Measurements from ENCODE around the gene FGFRL1.

FGFRL1 gene

GRCh38 chr4:1013225-1014073 is 2.0 kb downstream of the FGFRL1 start:
- Histone ChIP-seq H3K27ac (no peak overlapping the region), H3K4me1 (ENCODE audit: low read depth, poor library complexity, severe bottlenecking) (no peaks in the 10 kb centered on the region), H3K79me2 (ENCODE audit: insufficient read depth, low read depth) (no peaks in the 10 kb centered on the region), H4K20me1 (ENCODE audit: insufficient read depth) (no peaks in the 10 kb centered on the region), H3K36me3 (ENCODE audit: insufficient read depth) (no peaks in the 10 kb centered on the region), H3K4me3 (IDR thresholded peaks at IDR 0.05; ENCODE audit: insufficient read depth, low read depth, low read length) (no peak overlapping the region), H3K4me2 (no peak overlapping the region), H3K9ac (no peak overlapping the region), H3K27me3 (ENCODE audit: insufficient read depth, low read depth) (peaks cover 5% of the 10 kb centered on the region; the same call in 1 of the 2 replicates), H2AFZ (ENCODE audit: low read depth) (no peak overlapping the region)
- TF ChIP-seq, protein P1, sequence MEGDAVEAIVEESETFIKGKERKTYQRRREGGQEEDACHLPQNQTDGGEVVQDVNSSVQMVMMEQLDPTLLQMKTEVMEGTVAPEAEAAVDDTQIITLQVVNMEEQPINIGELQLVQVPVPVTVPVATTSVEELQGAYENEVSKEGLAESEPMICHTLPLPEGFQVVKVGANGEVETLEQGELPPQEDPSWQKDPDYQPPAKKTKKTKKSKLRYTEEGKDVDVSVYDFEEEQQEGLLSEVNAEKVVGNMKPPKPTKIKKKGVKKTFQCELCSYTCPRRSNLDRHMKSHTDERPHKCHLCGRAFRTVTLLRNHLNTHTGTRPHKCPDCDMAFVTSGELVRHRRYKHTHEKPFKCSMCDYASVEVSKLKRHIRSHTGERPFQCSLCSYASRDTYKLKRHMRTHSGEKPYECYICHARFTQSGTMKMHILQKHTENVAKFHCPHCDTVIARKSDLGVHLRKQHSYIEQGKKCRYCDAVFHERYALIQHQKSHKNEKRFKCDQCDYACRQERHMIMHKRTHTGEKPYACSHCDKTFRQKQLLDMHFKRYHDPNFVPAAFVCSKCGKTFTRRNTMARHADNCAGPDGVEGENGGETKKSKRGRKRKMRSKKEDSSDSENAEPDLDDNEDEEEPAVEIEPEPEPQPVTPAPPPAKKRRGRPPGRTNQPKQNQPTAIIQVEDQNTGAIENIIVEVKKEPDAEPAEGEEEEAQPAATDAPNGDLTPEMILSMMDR (conservative IDR thresholded peaks at IDR 0.05; ENCODE audit: low read depth, low read length): no peak

- no peaks in the 10 kb centered on the region for H3K36me3 ChIP-seq (ENCODE audit: insufficient read depth)
- no peak overlapping the region for H3K4me3 ChIP-seq (IDR thresholded peaks at IDR 0.05; ENCODE audit: insufficient read depth, low read depth, low read length)
- H3K9ac ChIP-seq: no peak overlapping the region
- TF ChIP-seq, protein P1 (conservative IDR thresholded peaks at IDR 0.05; ENCODE audit: low read depth, low read length): no peak
- H3K27ac ChIP-seq: no peak overlapping the region
- H3K4me2 ChIP-seq: no peak overlapping the region
- no peaks in the 10 kb centered on the region for H3K27me3 ChIP-seq (ENCODE audit: insufficient read depth, low read depth)
- H3K79me2 ChIP-seq (ENCODE audit: insufficient read depth, low read depth): no peaks in the 10 kb centered on the region
- no peaks in the 10 kb centered on the region for H3K4me1 ChIP-seq (ENCODE audit: low read depth, poor library complexity, severe bottlenecking)
- H2AFZ ChIP-seq (ENCODE audit: low read depth): no peak overlapping the region
- H4K20me1 ChIP-seq (ENCODE audit: insufficient read depth): no peaks in the 10 kb centered on the region
Observed at GRCh38 chr4:1014291-1015167, 3.1 kb downstream of the FGFRL1 start.

DNA sequence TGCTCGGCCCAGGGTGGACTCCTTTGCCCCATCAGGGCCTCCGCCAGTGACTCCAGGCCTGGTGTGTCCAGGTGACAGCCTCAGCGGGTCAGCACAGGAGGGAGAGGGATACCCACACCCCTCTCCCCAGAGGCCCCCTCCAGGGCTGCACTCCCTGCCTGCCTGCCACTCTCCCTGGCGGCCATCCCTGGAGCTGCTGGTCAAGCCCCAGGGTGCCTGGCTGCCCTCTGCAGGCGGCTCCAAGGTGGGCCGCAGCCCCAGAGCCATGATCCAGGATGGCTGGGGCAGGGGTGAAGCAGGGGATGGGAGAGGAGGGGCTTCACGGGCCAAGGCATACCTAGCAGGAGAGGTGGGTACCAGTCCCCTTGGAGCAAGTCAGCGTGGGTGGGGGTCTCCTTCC is 3.8 kb downstream of the FGFRL1 start:
- no peak overlapping the region for H3K9ac ChIP-seq
- no peak overlapping the region for H2AFZ ChIP-seq (ENCODE audit: low read depth)
- H3K27me3 ChIP-seq (ENCODE audit: insufficient read depth, low read depth): no peaks in the 10 kb centered on the region
- no peak overlapping the region for H3K4me3 ChIP-seq (IDR thresholded peaks at IDR 0.05; ENCODE audit: insufficient read depth, low read depth, low read length)
- H3K4me1 ChIP-seq (ENCODE audit: low read depth, poor library complexity, severe bottlenecking): no peaks in the 10 kb centered on the region
- no peaks in the 10 kb centered on the region for H4K20me1 ChIP-seq (ENCODE audit: insufficient read depth)
- H3K79me2 ChIP-seq (ENCODE audit: insufficient read depth, low read depth): no peaks in the 10 kb centered on the region
- no peak overlapping the region for H3K27ac ChIP-seq
- H3K4me2 ChIP-seq: no peak overlapping the region
- H3K36me3 ChIP-seq (ENCODE audit: insufficient read depth): no peaks in the 10 kb centered on the region
- TF ChIP-seq, protein P1 (conservative IDR thresholded peaks at IDR 0.05; ENCODE audit: low read depth, low read length): no peak

GRCh38 chr4:1015746-1016145 is 4.3 kb downstream of the FGFRL1 start:
- H3K4me1 ChIP-seq (ENCODE audit: low read depth, poor library complexity, severe bottlenecking): no peaks in the 10 kb centered on the region
- H3K9ac ChIP-seq: no peak overlapping the region
- TF ChIP-seq, protein P1 (conservative IDR thresholded peaks at IDR 0.05; ENCODE audit: low read depth, low read length): no peak
- H2AFZ ChIP-seq (ENCODE audit: low read depth): no peak overlapping the region
- H3K27ac ChIP-seq: no peak overlapping the region
- no peaks in the 10 kb centered on the region for H3K27me3 ChIP-seq (ENCODE audit: insufficient read depth, low read depth)
- H3K4me2 ChIP-seq: no peak overlapping the region
- H3K79me2 ChIP-seq (ENCODE audit: insufficient read depth, low read depth): no peaks in the 10 kb centered on the region
- no peaks in the 10 kb centered on the region for H4K20me1 ChIP-seq (ENCODE audit: insufficient read depth)
- no peaks in the 10 kb centered on the region for H3K36me3 ChIP-seq (ENCODE audit: insufficient read depth)
- no peak overlapping the region for H3K4me3 ChIP-seq (IDR thresholded peaks at IDR 0.05; ENCODE audit: insufficient read depth, low read depth, low read length)
